Loucy (cell line): ENCODE data around the gene SPATA17.

Experiments
- H2AFZ ChIP-seq: fragments of 200-600 bp; sonication (generic); 2 replicates; pipeline ENCODE4 v1.6.0; 2016; ENCODE audit warnings: antibody characterized with exemption, mild to moderate bottlenecking, low read length, moderate library complexity
- H3F3A ChIP-seq: fragments of 200-600 bp; 2 replicates; pipeline ENCODE4 v1.6.0; 2016; ENCODE audit warnings: antibody characterized with exemption, low read depth, mild to moderate bottlenecking
- H3K27me3 ChIP-seq: fragments of 200-600 bp; sonication (generic); 2 replicates; pipeline ENCODE4 v1.6.1; 2014; ENCODE audit warnings: low read length, mild to moderate bottlenecking; ENCODE audit not compliant: insufficient read depth, poor library complexity, severe bottlenecking
- H3K36me3 ChIP-seq: fragments of 200-600 bp; sonication (generic); 2 replicates; pipeline ENCODE4 v1.6.1; 2016; ENCODE audit warnings: low read length; ENCODE audit not compliant: insufficient read depth
- H3K4me1 ChIP-seq: fragments of 200-600 bp; sonication (generic); 2 replicates; pipeline ENCODE4 v1.5.1; 2014; ENCODE audit warnings: low read length, mild to moderate bottlenecking; ENCODE audit not compliant: insufficient read depth, poor library complexity, severe bottlenecking
- H3K4me2 ChIP-seq: fragments of 200-600 bp; sonication (generic); 2 replicates; pipeline ENCODE4 v1.6.0; 2014; ENCODE audit warnings: antibody characterized with exemption, low read length, low read depth, mild to moderate bottlenecking; ENCODE audit not compliant: poor library complexity, severe bottlenecking
- H3K4me3 ChIP-seq: fragments of 200-600 bp; sonication (generic); 2 replicates; pipeline ENCODE4 v1.5.1; 2014; ENCODE audit warnings: low read length, mild to moderate bottlenecking, mixed read lengths; ENCODE audit not compliant: poor library complexity, severe bottlenecking
- H3K79me2 ChIP-seq: fragments of 200-600 bp; sonication (generic); 2 replicates; pipeline ENCODE4 v1.6.1; 2014; ENCODE audit warnings: low read length; ENCODE audit not compliant: insufficient read depth
- H3K9ac ChIP-seq: fragments of 200-600 bp; sonication (generic); 2 replicates; pipeline ENCODE4 v1.6.0; 2014; ENCODE audit warnings: mild to moderate bottlenecking, low read depth, low read length, moderate library complexity; ENCODE audit not compliant: poor library complexity, severe bottlenecking
- H3K9me2 ChIP-seq: fragments of 200-600 bp; sonication (generic); replicated peaks from 2 replicates; pipeline ENCODE4 v1.6.1; 2016; ENCODE audit warnings: low read depth, low read length, mixed read lengths
- H3K9me3 ChIP-seq: fragments of 200-600 bp; sonication (generic); 2 replicates; pipeline ENCODE4 v1.6.1; 2014; ENCODE audit warnings: mild to moderate bottlenecking, antibody characterized with exemption, low read length, low read depth; ENCODE audit not compliant: insufficient read depth
- H4K20me1 ChIP-seq: fragments of 200-600 bp; sonication (generic); 2 replicates; pipeline ENCODE4 v1.6.0; 2014; ENCODE audit warnings: antibody characterized with exemption, low read length, mild to moderate bottlenecking; ENCODE audit not compliant: insufficient read depth, poor library complexity, severe bottlenecking
- EZH2phosphoT487 ChIP-seq: fragments of 200-600 bp; IDR thresholded peaks from 2 replicates; pipeline ENCODE4 v1.6.1; 2018; ENCODE audit warnings: antibody characterized with exemption, mild to moderate bottlenecking, moderate library complexity, borderline replicate concordance
- TF ChIP-seq, protein P1 (sequence below): fragments of 200-600 bp; sonication (generic); conservative IDR thresholded peaks from 2 replicates; pipeline ENCODE4 v1.5.1; 2014; ENCODE audit warnings: mild to moderate bottlenecking, antibody characterized with exemption, low read length

SPATA17 gene

DNA sequence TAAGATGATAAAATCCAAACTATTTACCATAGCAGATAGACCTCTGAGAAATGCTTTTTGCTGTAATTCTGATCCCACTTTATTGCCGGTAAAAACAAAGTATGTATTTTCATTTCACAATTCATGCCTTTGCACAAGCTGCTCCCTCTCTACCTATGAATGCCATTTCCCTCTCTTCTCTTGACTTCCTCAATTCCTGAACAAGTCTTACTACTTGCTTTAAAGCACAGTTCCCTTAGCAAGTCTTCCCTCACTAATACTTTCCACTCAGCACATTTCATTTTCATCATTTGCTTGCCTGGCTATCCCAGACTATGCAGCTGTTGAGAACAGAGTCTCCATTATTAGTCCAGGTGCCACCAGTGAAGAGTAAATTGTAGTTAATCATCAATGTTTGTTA is 14.0 kb upstream of the SPATA17 start:
- Histone ChIP-seq H3K4me1 (no peaks in the 10 kb centered on the region), H3K79me2 (no peaks in the 10 kb centered on the region), H4K20me1 (peaks cover 5% of the 10 kb centered on the region), H3F3A (no peaks in the 10 kb centered on the region), H3K27me3 (no peaks in the 10 kb centered on the region), H3K9me2 (no peaks in the 10 kb centered on the region), H3K9me3 (no peaks in the 10 kb centered on the region), H3K9ac (no peak overlapping the region), H3K36me3 (peaks cover 8% of the 10 kb centered on the region; the same call in 1 of the 2 replicates), H3K4me2 (no peak overlapping the region), H2AFZ (no peak overlapping the region), H3K4me3 (no peak overlapping the region)
- TF ChIP-seq, protein P1, sequence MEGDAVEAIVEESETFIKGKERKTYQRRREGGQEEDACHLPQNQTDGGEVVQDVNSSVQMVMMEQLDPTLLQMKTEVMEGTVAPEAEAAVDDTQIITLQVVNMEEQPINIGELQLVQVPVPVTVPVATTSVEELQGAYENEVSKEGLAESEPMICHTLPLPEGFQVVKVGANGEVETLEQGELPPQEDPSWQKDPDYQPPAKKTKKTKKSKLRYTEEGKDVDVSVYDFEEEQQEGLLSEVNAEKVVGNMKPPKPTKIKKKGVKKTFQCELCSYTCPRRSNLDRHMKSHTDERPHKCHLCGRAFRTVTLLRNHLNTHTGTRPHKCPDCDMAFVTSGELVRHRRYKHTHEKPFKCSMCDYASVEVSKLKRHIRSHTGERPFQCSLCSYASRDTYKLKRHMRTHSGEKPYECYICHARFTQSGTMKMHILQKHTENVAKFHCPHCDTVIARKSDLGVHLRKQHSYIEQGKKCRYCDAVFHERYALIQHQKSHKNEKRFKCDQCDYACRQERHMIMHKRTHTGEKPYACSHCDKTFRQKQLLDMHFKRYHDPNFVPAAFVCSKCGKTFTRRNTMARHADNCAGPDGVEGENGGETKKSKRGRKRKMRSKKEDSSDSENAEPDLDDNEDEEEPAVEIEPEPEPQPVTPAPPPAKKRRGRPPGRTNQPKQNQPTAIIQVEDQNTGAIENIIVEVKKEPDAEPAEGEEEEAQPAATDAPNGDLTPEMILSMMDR: no peak
- no peak for TF ChIP-seq EZH2phosphoT487

DNA sequence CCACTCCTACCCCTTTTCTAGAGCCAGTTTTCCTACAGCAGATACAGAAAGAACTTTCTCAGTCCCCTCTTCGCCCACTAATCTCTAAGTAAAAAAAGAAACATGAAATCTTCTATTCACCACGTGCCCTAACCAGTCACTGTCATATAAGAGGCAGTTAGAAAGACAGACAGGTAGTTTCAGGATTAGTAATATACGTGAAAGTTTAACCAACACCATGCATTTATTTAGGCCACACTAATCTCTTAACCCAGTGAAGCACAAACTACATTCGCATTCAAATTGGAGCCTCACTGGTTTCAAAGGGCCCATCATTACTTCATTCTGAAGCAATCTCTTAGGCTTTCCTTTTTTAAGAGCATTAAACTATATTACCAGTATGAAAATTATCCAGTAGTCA is 10.3 kb upstream of the SPATA17 start:
- H2AFZ ChIP-seq: no peak overlapping the region
- peaks cover 8% of the 10 kb centered on the region; the same call in 1 of the 2 replicates for H3K36me3 ChIP-seq
- H3F3A ChIP-seq: no peaks in the 10 kb centered on the region
- H3K9me2 ChIP-seq: no peaks in the 10 kb centered on the region
- peaks cover 5% of the 10 kb centered on the region for H4K20me1 ChIP-seq
- H3K4me1 ChIP-seq: no peaks in the 10 kb centered on the region
- no peak for TF ChIP-seq EZH2phosphoT487
- TF ChIP-seq, protein P1: no peak
- H3K4me3 ChIP-seq: no peak overlapping the region
- no peaks in the 10 kb centered on the region for H3K9me3 ChIP-seq
- no peaks in the 10 kb centered on the region for H3K27me3 ChIP-seq
- no peak overlapping the region for H3K9ac ChIP-seq
- 0 out of 2 replicates have a peak, but pooled peaks cover 12% of the 10 kb centered on the region for H3K79me2 ChIP-seq
- no peak overlapping the region for H3K4me2 ChIP-seq

DNA sequence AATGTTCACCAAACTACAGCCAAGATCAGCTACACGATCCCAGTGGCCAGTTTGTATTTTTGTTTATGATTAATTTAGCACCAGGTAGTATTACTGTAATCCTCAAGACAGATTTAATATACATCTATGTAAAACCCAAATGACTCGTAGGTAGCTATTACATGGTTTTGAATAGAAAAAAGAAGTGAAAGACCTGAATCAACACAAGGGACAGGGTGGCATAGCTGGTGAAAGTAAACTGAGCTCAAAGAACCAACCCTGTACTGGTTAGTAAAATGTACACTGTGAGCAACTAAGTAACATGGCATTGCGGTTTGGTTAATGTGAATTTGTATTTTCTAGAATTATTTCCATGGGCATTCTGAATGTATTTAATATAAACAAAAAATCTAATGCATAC is 9.1 kb upstream of the SPATA17 start:
- Histone ChIP-seq H3K79me2 (0 out of 2 replicates have a peak, but pooled peaks cover 14% of the 10 kb centered on the region), H3K9ac (no peak overlapping the region), H3K36me3 (peaks cover 8% of the 10 kb centered on the region; the same call in 1 of the 2 replicates), H3K9me3 (no peaks in the 10 kb centered on the region), H2AFZ (no peak overlapping the region), H3K27me3 (no peaks in the 10 kb centered on the region), H3K4me1 (peaks cover 5% of the 10 kb centered on the region), H3F3A (no peaks in the 10 kb centered on the region), H3K9me2 (no peaks in the 10 kb centered on the region), H3K4me2 (no peak overlapping the region), H3K4me3 (no peak overlapping the region), H4K20me1 (peaks cover 5% of the 10 kb centered on the region)
- no peak for TF ChIP-seq EZH2phosphoT487
- TF ChIP-seq, protein P1: no peak
